Transverse colon (tissue), 3 donors: ENCODE results near the gene BNIP1.

Source experiments
- CTCF ChIP-seq, 5 experiments: fragments of 200-600 bp in 3 of 5; fragments of 450-650 bp in 2 of 5; sonication (generic) in 3 of 5; IDR thresholded peaks; 1 replicate in 2 of 5; 2 replicates in 3 of 5; pipeline ENCODE4 v1.5.1; 2016 to 2017; ENCODE audit warnings: antibody characterized with exemption in 5 of 5, inconsistent platforms in 3 of 5, mild to moderate bottlenecking in 2 of 5, moderate library complexity in 1 of 5
- POLR2A ChIP-seq: fragments of 450-650 bp; IDR thresholded peaks from one replicate; pipeline ENCODE4 v1.6.1; 2016; ENCODE audit warnings: antibody characterized with exemption, mild to moderate bottlenecking, moderate library complexity

DNA sequence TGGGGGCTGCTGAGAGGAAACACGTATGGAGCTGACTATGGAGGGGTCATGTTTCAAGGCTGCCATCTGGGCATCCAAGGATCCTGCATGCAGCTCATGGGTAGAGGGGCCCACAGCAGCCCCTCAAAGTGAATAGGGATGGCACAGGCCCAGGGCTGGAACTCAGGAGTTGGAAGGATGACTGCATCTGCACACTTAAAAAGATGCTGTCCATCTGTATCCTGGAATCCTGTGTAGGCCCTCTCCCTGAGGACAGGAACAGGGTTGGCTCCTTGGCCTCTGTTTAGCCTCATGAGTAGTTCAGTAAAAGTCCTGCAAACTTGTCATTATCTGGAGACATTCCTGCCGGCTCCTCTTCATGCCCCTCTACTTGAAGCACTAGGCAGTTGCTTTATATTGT is 4.0 kb downstream of the BNIP1 start:
- TF ChIP-seq CTCF (IDR thresholded peaks at IDR 0.05) (no peak), POLR2A (no peak)
